Large intestine (tissue), 3 donors: ENCODE data around the gene SLC4A11. TPM values are rescaled to one million over a fixed set of nuclear protein-coding genes. Genes with fewer than 3 reads are reported as not detected.
"Not testable (repeated sequence)": the region's sequence is repeated elsewhere in the genome, so short reads cannot be mapped to it uniquely, and the experiment has no call there.

Experiments
- DNase-seq, 2 donors: peaks; one replicate each; pipeline versions ENCODE4 v3.0.0 to v3.0.0-alpha.2; 2013
- H3K27ac ChIP-seq: one replicate; pipeline ENCODE4 v1.5.1; 2013; ENCODE audit warnings: low read length
- H3K27me3 ChIP-seq: 2 replicates; pipeline ENCODE4 v1.6.1; 2013; ENCODE audit warnings: low read length; ENCODE audit not compliant: control insufficient read depth, insufficient read depth
- H3K36me3 ChIP-seq: 2 replicates; pipeline ENCODE4 v1.6.1; 2013; ENCODE audit warnings: low read length; ENCODE audit not compliant: control insufficient read depth, insufficient read depth
- H3K4me1 ChIP-seq: one replicate; pipeline ENCODE4 v1.6.1; 2013; ENCODE audit warnings: low read length; ENCODE audit not compliant: control insufficient read depth, insufficient read depth
- H3K4me3 ChIP-seq: one replicate; pipeline ENCODE4 v1.5.1; 2013; ENCODE audit warnings: low read length
- H3K9me3 ChIP-seq: one replicate; pipeline ENCODE4 v1.6.1; 2013; ENCODE audit warnings: mild to moderate bottlenecking, low read depth, low read length, moderate library complexity; ENCODE audit not compliant: control insufficient read depth
- WGBS: methylation state at CpG from one replicate; pipeline ENCODE4 v1.1.5; 2013; ENCODE audit warnings: low lambda C conversion rate; ENCODE audit not compliant: insufficient coverage; 5-methylcytosine and 5-hydroxymethylcytosine counted together
- polyA plus RNA-seq: library from polyadenylated mRNA; unstranded; fragments of 120-200 nt; gene quantifications from one replicate; pipeline ENCODE4 v1.2.1, GENCODE V29; 2013

Gene SLC4A11
- polyA plus RNA-seq, 1 donor = 0.36 TPM

- Histone ChIP-seq H3K4me3 (no peak overlapping the region), H3K27ac (no peak overlapping the region), H3K9me3 (no peaks in the 10 kb centered on the region), H3K36me3 (peaks cover 52% of the 10 kb centered on the region), H3K27me3 (no peaks in the 10 kb centered on the region), H3K4me1 (no peaks in the 10 kb centered on the region)
- WGBS = no CpG with 5 or more reads among the region's 4 CpGs
- no peak for DNase-seq
Measured at GRCh38 chr20:3189561-3190131, 49.3 kb downstream of the SLC4A11 start.

- Histone ChIP-seq H3K4me3 (no peak overlapping the region), H3K4me1 (no peaks in the 10 kb centered on the region), H3K36me3 (peaks cover 44% of the 10 kb centered on the region), H3K27me3 (no peaks in the 10 kb centered on the region), H3K9me3 (no peaks in the 10 kb centered on the region), H3K27ac (no peak overlapping the region)
- no CpG with 5 or more reads among the region's 3 CpGs for WGBS
- DNase-seq = no peak
Measured at GRCh38 chr20:3188823-3189413, 50.1 kb downstream of the SLC4A11 start.

DNA sequence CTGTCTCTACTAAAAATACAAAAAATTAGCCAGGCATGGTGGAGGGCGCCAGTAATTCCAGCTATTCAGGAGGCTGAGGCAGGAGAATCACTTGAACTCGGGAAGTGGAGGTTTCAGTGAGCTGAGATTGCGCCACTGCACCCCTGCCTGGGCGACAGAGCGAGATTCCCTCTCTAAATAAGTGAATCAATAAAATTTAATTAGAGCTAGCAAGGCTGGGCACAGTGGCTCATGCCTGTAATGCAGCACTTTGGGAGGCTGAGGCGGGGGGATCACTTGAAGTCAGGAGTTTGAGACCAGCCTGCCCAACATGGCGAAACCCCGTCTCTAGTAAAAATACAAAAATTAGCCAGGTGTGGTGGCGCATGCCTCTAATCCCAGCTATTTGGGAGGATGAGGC, 51.1 kb downstream of the SLC4A11 start:
- not testable (repeated sequence) for H3K9me3 ChIP-seq, H3K27ac ChIP-seq, H3K4me3 ChIP-seq, DNase-seq, H3K4me1 ChIP-seq, H3K27me3 ChIP-seq
- WGBS = no CpG with 5 or more reads among the region's 9 CpGs
- peaks cover 36% of the 10 kb centered on the region for H3K36me3 ChIP-seq

DNA sequence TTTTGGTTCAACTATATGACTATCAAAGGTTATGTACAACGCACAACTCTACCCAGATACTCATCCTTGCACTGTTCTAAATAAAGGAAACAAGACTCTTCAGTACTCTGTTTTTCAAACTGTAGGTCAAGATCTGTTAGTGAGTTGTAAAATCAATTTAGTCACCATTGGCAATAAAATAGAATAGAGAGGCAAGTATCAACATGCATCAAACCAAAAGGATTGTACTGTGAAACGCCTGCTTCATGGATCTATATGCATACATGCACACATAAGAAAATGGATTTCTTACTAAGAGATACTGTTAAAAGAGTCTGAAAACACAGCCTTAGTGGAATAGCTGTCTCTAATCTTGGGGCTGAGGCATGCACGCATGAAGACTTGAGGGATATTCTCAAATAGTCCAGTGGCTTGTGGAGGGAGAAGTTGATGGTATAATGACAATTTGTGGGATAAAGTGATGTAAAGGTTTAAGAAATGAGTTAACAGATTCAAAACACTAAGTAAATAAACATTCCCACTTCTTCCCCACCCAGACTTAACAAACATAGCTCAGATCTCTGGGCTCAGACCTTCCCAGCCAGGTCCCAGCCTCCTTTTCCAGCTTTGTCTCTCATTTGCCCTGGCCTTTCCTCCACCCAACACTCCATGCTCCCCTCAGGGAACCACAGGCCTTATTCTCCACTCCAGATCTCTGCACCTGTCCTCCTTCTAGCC, 54.9 kb downstream of the SLC4A11 start:
- no peak for DNase-seq
- WGBS = 86% methylated on average over 2 of the region's 3 CpGs
- no peaks in the 10 kb centered on the region for H3K9me3 ChIP-seq
- H3K4me3 ChIP-seq = no peak overlapping the region
- no peak overlapping the region for H3K27ac ChIP-seq
- H3K4me1 ChIP-seq = no peaks in the 10 kb centered on the region
- no peaks in the 10 kb centered on the region for H3K36me3 ChIP-seq
- H3K27me3 ChIP-seq = no peaks in the 10 kb centered on the region

- H3K27me3 ChIP-seq, H3K9me3 ChIP-seq, DNase-seq, H3K27ac ChIP-seq, H3K4me1 ChIP-seq, H3K36me3 ChIP-seq, H3K4me3 ChIP-seq: not testable (repeated sequence)
- no CpG with 5 or more reads among the region's 5 CpGs for WGBS
Measured at GRCh38 chr20:3182429-3182828, 56.6 kb downstream of the SLC4A11 start.

- Histone ChIP-seq H3K4me1 (no peaks in the 10 kb centered on the region), H3K9me3 (no peaks in the 10 kb centered on the region), H3K4me3 (no peak overlapping the region), H3K27ac (no peak overlapping the region), H3K27me3 (no peaks in the 10 kb centered on the region), H3K36me3 (no peaks in the 10 kb centered on the region)
- WGBS = 0% methylated on average over 1 of the region's 5 CpGs
- DNase-seq = peak; percentile 16 to 67
Measured at GRCh38 chr20:3181270-3181669, 57.7 kb downstream of the SLC4A11 start.

- 100% methylated on average over 2 of the region's 4 CpGs for WGBS
- Histone ChIP-seq H3K36me3 (no peaks in the 10 kb centered on the region), H3K27ac (no peak overlapping the region), H3K9me3 (no peaks in the 10 kb centered on the region), H3K27me3 (no peaks in the 10 kb centered on the region), H3K4me1 (no peaks in the 10 kb centered on the region), H3K4me3 (no peak overlapping the region)
- no peak for DNase-seq
Measured at GRCh38 chr20:3180319-3180718, 58.7 kb downstream of the SLC4A11 start.

DNA sequence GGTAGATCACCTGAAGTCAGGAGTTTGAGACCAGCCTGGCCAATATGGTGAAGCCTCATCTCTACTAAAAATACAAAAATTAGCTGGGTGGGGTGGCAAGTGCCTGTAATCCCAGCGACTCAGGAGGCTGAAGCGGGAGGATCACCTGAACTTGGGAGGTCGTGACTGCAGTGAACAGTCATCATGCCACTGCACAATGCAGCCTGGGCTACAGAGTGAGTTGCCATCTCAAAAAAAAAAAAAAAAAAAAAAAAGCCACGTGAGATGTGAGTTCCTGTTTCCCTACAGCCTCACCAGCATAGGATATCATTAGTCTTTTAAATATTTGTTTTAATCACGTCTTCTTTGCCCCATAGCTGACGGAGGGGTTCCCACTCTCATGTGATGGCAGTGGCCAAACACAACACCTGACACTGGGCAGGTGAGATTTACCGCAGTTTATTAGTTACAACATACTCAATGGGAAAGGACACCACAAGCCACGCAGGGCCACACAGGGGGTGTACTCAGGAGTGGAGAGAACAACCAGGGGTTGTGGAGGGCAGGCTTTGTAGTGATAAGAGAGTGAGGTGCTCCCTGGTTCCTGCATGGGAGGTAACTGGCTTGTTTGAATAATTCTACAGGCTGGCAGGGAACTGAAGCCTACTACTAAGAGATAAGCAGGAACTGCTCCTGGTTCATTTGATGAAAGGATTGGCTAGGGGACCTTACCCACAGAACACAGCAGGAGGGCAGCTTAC, 61.1 kb downstream of the SLC4A11 start:
- no peak overlapping the region for H3K4me3 ChIP-seq
- no peak for DNase-seq
- H3K4me1 ChIP-seq = peaks cover under 1% of the 10 kb centered on the region
- H3K36me3 ChIP-seq = no peaks in the 10 kb centered on the region
- H3K27me3 ChIP-seq = peaks cover 5% of the 10 kb centered on the region
- WGBS = no CpG with 5 or more reads among the region's 8 CpGs
- H3K27ac ChIP-seq = no peak overlapping the region
- H3K9me3 ChIP-seq = no peaks in the 10 kb centered on the region
